Panc1 (cell line): Measurements from ENCODE around the gene GRIN1. TPM values are rescaled to one million over a fixed set of nuclear protein-coding genes. Genes with fewer than 3 reads are reported as not detected.

Source experiments
- ATAC-seq: fragments of 200-7000 bp; cut with Tn5 transposase; 2 replicates; pipeline ENCODE4 v1.9.1; 2020; ENCODE audit warnings: mild to moderate bottlenecking, moderate library complexity
- BruUV-seq: library from RNA; stranded (reverse); fragments of 400-500 nt; replicated peaks from 2 replicates; lab custom pipeline; 2021; lab: Mats Ljungman, UMichigan
- CTCF ChIA-PET: fragments of 300-600 bp; sonication (Branson Sonifier 250); formaldehyde crosslinking; loops from one replicate; lab custom pipeline; 2022; ENCODE audit warnings: antibody characterized with exemption; lab: Charles Lee
- POLR2A ChIA-PET: fragments of 300-600 bp; sonication (Branson Sonifier 250); formaldehyde crosslinking; loops from one replicate; lab custom pipeline; 2022; ENCODE audit warnings: antibody characterized with exemption; lab: Charles Lee
- DNase-seq: peaks from one replicate; pipeline ENCODE4 v3.0.0-alpha.2; 2010; ENCODE audit warnings: low read depth, low spot score
- H3K27ac ChIP-seq: 2 replicates; pipeline ENCODE4 v1.5.1; 2011; ENCODE audit warnings: mild to moderate bottlenecking, low read length, inconsistent platforms
- H3K27me3 ChIP-seq: fragments of 200-500 bp; sonication (Bioruptor generic); 2 replicates; pipeline ENCODE4 v1.6.0; 2014; ENCODE audit warnings: low read length, inconsistent platforms; ENCODE audit not compliant: control insufficient read depth, insufficient read depth
- H3K36me3 ChIP-seq: fragments of 200-500 bp; sonication (Bioruptor generic); 2 replicates; pipeline ENCODE4 v1.5.1; 2014; ENCODE audit warnings: inconsistent platforms, mild to moderate bottlenecking, low read length, moderate library complexity; ENCODE audit not compliant: control insufficient read depth, insufficient read depth
- H3K4me1 ChIP-seq: 2 replicates; pipeline ENCODE4 v1.5.1; 2011; ENCODE audit warnings: inconsistent platforms, mild to moderate bottlenecking, low read length, moderate library complexity; ENCODE audit not compliant: control insufficient read depth, insufficient read depth
- H3K4me3 ChIP-seq, 2 experiments: 2 replicates each; pipeline ENCODE4 v1.5.1; 2011 to 2012; ENCODE audit warnings: low read depth in 2 of 2, low read length in 2 of 2, mild to moderate bottlenecking in 2 of 2, inconsistent platforms in 1 of 2, moderate library complexity in 1 of 2
- H3K9me3 ChIP-seq: fragments of 200-500 bp; sonication (Bioruptor generic); 2 replicates; pipeline ENCODE4 v1.5.1; 2014; ENCODE audit warnings: low read depth, mild to moderate bottlenecking, inconsistent platforms, low read length, moderate library complexity; ENCODE audit not compliant: control insufficient read depth, insufficient read depth
- in situ Hi-C: cut with HindIII; loops from 2 replicates; pipeline ENCODE4 v1.10.0; 2016; ENCODE audit warnings: low sequenced_read_pairs, low pct_unique_long_range_greater_than_20kb
- intact Hi-C: fragments of 100-400 bp; cut with micrococcal nuclease; formaldehyde crosslinking; loops from one replicate; pipeline ENCODE4 v1.10.0; 2022; ENCODE audit not compliant: unreplicated experiment
- total RNA-seq: library from RNA; stranded (reverse); gene quantifications from one replicate; pipeline ENCODE4 v1.2.1, GENCODE V29; 2021; ENCODE audit not compliant: unreplicated experiment
- TF ChIP-seq, protein P1 (sequence below), 2 experiments: IDR thresholded peaks; 2 replicates each; pipeline ENCODE4 v1.6.1; 2011 to 2012; ENCODE audit warnings: low read depth in 2 of 2, control low read depth in 1 of 2, low read length in 1 of 2, mild to moderate bottlenecking in 1 of 2, moderate library complexity in 1 of 2; ENCODE audit not compliant: insufficient read depth in 1 of 2
- TF ChIP-seq, protein P2 (sequence below): fragments of 450-650 bp; IDR thresholded peaks from 2 replicates; pipeline ENCODE4 v1.5.1; 2017; ENCODE audit warnings: mild to moderate bottlenecking

GRIN1 gene
- total RNA-seq, 1 experiment from 2014 or later = 4.9 TPM

DNA sequence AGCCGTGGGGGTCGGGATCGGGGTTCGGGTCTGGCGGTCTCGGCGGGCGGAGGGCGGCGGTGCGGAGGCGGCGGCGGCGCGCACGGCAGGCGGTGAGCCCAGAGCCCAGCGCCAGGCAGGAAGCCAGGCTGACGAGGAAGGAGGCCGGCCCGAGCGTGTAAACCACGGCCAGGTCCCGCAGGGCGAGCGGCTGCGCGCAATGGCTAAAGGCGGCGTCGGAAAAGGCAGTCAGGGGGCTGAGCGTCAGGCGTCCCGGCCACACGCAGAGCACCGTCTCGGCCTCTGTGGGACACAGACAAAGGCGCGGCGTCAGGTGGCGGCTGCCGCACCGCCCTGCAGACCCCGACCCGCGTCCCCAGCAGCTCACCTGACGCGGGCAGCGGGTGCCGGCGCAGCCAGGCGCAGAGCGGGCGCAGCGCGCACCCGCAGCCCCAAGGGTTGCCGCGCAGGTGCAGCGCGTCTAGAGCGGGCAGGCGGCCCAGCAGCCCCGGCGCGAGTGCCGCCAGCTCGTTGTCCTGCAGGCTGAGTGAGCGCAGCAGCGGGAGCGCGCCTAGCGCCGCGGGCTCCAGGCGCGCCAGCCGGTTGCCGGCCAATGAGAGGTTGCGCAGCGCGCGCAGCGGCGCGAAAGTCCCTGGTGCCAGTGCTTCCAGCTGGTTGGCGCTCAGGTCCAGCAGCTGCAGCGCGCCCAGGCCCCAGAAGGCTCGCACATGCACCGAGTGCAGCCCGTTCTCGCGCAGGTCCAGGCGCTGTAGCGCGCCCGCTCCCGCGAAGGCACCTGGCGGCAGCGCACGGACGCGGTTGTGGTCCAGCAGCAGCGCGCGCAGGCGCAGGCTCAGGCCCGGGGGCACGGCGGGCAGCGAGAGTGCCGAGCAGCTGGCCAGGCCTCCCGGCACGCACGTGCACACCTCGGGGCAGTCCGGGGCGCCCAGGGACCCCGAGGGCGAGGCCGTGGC lies 30.2 kb downstream of the GRIN1 start:
- intact Hi-C loops = no loop called here
- ATAC-seq (peak; percentile 72), DNase-seq (no peak)
- Histone ChIP-seq H3K4me3 (peak overlapping the region; percentile 37 to 48), H3K9me3 (no peaks in the 10 kb centered on the region), H3K4me1 (peaks cover 6% of the 10 kb centered on the region), H3K27me3 (no peaks in the 10 kb centered on the region), H3K27ac (no peak overlapping the region), H3K36me3 (no peaks in the 10 kb centered on the region)
- ChIA-PET CTCF (no interaction called here), POLR2A (no interaction called here)
- no TSS peak for BruUV-seq
- TF ChIP-seq, protein P1, sequence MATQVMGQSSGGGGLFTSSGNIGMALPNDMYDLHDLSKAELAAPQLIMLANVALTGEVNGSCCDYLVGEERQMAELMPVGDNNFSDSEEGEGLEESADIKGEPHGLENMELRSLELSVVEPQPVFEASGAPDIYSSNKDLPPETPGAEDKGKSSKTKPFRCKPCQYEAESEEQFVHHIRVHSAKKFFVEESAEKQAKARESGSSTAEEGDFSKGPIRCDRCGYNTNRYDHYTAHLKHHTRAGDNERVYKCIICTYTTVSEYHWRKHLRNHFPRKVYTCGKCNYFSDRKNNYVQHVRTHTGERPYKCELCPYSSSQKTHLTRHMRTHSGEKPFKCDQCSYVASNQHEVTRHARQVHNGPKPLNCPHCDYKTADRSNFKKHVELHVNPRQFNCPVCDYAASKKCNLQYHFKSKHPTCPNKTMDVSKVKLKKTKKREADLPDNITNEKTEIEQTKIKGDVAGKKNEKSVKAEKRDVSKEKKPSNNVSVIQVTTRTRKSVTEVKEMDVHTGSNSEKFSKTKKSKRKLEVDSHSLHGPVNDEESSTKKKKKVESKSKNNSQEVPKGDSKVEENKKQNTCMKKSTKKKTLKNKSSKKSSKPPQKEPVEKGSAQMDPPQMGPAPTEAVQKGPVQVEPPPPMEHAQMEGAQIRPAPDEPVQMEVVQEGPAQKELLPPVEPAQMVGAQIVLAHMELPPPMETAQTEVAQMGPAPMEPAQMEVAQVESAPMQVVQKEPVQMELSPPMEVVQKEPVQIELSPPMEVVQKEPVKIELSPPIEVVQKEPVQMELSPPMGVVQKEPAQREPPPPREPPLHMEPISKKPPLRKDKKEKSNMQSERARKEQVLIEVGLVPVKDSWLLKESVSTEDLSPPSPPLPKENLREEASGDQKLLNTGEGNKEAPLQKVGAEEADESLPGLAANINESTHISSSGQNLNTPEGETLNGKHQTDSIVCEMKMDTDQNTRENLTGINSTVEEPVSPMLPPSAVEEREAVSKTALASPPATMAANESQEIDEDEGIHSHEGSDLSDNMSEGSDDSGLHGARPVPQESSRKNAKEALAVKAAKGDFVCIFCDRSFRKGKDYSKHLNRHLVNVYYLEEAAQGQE (IDR thresholded peaks at IDR 0.05; ENCODE audit: insufficient read depth in 1 of 2, low read depth in 2 of 2, low read length in 1 of 2) = peak in 1 of 2 experiments; percentile 51; a peak in 1 of 4 replicates
- TF ChIP-seq, protein P2, sequence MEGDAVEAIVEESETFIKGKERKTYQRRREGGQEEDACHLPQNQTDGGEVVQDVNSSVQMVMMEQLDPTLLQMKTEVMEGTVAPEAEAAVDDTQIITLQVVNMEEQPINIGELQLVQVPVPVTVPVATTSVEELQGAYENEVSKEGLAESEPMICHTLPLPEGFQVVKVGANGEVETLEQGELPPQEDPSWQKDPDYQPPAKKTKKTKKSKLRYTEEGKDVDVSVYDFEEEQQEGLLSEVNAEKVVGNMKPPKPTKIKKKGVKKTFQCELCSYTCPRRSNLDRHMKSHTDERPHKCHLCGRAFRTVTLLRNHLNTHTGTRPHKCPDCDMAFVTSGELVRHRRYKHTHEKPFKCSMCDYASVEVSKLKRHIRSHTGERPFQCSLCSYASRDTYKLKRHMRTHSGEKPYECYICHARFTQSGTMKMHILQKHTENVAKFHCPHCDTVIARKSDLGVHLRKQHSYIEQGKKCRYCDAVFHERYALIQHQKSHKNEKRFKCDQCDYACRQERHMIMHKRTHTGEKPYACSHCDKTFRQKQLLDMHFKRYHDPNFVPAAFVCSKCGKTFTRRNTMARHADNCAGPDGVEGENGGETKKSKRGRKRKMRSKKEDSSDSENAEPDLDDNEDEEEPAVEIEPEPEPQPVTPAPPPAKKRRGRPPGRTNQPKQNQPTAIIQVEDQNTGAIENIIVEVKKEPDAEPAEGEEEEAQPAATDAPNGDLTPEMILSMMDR = no peak
- in situ Hi-C loops = no loop called here

DNA sequence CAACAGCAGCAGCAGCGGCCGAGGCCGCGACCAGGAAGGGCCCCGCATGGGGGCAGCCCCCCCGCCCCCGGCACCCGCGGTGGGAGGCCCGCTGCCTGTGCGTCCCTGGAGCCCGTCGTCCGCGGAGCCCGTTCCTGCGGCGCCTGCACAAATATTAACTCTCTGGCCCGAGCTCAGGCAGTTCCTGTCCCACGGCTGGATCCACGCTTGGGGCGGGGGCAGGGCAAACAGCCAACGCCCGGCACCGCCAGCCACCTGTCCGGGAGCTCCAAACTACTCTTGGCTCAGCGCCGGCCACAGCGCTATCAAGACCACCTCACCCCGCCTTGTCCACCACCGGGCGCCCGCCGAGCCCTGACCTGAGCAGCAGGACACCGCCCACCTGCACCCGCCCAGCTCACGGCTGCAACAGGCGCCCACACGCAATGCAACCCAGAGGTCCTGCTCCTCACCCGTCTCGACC lies 31.0 kb downstream of the GRIN1 start, which contains the start of gene LRRC26:
Gene LRRC26, minus strand, starts transcription at position 156 of the 463 bp plus-strand sequence. Its CDS starts 108 bp downstream, at position 48.
- ATAC-seq (no peak), DNase-seq (no peak)
- in situ Hi-C loops = no loop called here
- TF ChIP-seq, protein P1 (IDR thresholded peaks at IDR 0.05; ENCODE audit: insufficient read depth in 1 of 2, low read depth in 2 of 2, low read length in 1 of 2) = no peak
- TF ChIP-seq, protein P2 = no peak
- H3K9me3 ChIP-seq = no peaks in the 10 kb centered on the region
- H3K36me3 ChIP-seq = no peaks in the 10 kb centered on the region
- no TSS peak for BruUV-seq
- ChIA-PET POLR2A (no interaction called here), CTCF (no interaction called here)
- no peak within 1 kb of the TSS for H3K27ac ChIP-seq
- H3K27me3 ChIP-seq = no peaks in the 10 kb centered on the region
- peak within 1 kb of the TSS; percentile 37 to 42 for H3K4me3 ChIP-seq
- peaks cover 6% of the 10 kb centered on the region for H3K4me1 ChIP-seq
- intact Hi-C loops = no loop called here
